Duodenal mucosa (tissue), 2 donors: ENCODE results near the gene SMARCAL1.

Experiments used
- H3K27ac ChIP-seq: one replicate; pipeline ENCODE4 v1.7.0; 2013; ENCODE audit warnings: low read depth, low read length
- H3K27me3 ChIP-seq, 2 donors: one replicate each; pipeline ENCODE4 v1.7.0; 2013; ENCODE audit warnings: low read length in 2 of 2, control low read depth in 1 of 2; ENCODE audit not compliant: insufficient read depth in 2 of 2, control insufficient read depth in 1 of 2
- H3K36me3 ChIP-seq, 2 donors: one replicate each; pipeline ENCODE4 v1.7.0; 2013; ENCODE audit warnings: low read length in 2 of 2, control low read depth in 1 of 2; ENCODE audit not compliant: insufficient read depth in 2 of 2, control insufficient read depth in 1 of 2
- H3K4me1 ChIP-seq, 2 donors: one replicate each; pipeline ENCODE4 v1.7.0; 2013; ENCODE audit warnings: low read length in 2 of 2, control low read depth in 1 of 2; ENCODE audit not compliant: insufficient read depth in 2 of 2, control insufficient read depth in 1 of 2
- H3K4me3 ChIP-seq, 2 donors: one replicate each; pipeline ENCODE4 v1.7.0; 2013; ENCODE audit warnings: low read length in 2 of 2, low read depth in 1 of 2
- H3K9ac ChIP-seq, 2 donors: one replicate each; pipeline ENCODE4 v1.7.0; 2013; ENCODE audit warnings: low read length in 2 of 2, low read depth in 1 of 2
- H3K9me3 ChIP-seq, 2 donors: one replicate each; pipeline ENCODE4 v1.7.0; 2013; ENCODE audit warnings: low read length in 2 of 2, control low read depth in 1 of 2; ENCODE audit not compliant: control insufficient read depth in 1 of 2

SMARCAL1 gene

DNA sequence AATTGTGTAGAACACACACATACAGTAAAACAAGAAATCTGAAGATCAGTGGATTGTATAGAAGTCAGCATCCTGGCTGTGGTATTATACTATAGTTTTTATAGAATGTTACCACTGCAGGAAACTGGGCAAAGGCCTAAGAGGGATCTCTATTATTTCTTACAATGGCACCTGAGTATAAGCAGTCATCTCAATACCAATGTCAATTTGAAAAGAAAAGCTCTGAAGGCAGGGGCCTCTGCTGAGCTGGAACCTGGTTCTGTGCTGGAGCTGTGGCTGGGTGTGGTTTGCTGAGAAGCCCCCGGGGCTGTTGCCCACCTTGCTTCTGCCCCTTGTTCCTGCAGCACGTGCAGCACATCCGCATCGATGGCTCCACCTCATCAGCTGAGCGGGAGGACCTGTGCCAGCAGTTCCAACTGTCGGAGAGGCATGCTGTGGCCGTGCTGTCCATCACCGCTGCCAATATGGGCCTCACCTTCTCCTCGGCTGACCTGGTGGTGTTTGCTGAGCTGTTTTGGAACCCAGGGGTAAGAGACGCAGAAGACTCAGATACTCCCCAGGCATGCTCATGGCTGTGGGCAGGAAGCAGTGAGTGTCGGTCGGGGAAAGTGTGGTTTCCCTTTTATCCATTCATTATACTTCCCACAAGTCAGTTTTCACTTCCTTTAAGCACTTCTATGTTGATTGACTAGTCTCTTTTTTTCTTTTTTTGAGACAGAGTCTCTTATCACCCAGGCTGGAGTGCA lies 62.8 kb downstream of the SMARCAL1 start:
- H3K36me3 ChIP-seq = peaks cover 25 to 34% of the 10 kb centered on the region in 2 donors
- no peak overlapping the region for H3K4me3 ChIP-seq
- H3K27ac ChIP-seq = no peak overlapping the region
- H3K9ac ChIP-seq = no peak overlapping the region
- H3K27me3 ChIP-seq = no peaks in the 10 kb centered on the region
- H3K9me3 ChIP-seq = no peaks in the 10 kb centered on the region
- H3K4me1 ChIP-seq = no peaks in the 10 kb centered on the region

DNA sequence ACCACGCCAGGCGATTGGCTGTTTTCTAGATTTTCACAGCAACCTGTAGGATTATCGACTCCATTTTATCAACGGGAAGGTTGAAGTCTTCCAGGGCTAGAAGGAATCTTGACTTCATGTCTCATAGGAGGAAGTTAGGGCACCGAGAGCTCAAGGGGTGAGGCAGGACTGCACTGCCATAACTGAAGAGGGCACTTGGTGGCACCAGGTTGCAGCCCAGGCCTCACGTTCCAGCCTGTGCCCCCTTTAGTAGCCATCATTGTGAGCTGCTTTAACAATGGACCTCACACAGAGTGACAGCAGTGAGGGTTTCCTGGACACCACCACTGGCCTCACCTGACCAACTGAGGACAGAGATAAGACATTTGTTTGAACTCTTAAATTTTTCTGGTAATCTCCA lies 63.5 kb downstream of the SMARCAL1 start:
- H3K9ac ChIP-seq = no peak overlapping the region
- H3K4me1 ChIP-seq = no peaks in the 10 kb centered on the region
- no peaks in the 10 kb centered on the region for H3K27me3 ChIP-seq
- no peaks in the 10 kb centered on the region for H3K9me3 ChIP-seq
- peaks cover 25 to 34% of the 10 kb centered on the region in 2 donors for H3K36me3 ChIP-seq
- no peak overlapping the region for H3K27ac ChIP-seq
- no peak overlapping the region for H3K4me3 ChIP-seq

DNA sequence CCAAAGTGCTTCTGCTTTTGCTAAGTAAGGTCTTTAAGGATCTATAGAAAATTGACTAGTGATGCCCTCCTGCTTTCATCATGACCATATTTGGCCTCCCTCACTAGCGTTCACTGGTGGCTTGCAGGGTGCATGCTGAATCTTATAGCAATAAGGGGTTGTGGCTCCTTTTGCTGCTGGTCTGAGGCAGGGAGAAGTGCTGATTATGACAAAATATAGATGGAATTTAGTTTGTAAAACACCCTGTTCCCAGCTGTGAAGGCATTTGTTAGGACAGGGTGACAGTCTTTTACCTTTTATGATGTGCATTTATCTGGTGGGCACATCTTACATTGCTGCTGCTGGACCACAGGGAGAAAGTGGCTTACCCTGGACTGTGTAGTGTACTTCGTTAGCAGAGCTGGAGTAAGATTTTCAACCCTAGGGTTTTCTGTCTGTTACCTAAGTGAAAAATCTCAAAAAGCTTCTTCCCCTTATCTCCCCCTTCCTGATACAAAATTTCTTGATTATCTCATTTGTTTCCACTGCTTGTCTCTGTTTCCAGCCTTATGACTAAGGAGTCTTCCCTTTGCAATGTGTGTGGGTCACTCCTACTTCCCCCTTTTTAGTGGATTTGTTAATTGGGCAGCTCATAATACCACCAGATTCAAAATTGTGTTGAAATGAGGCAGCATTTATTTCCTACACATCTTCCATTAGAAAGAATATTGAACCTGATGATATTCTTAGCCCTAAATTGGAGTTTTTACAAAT lies 65.2 kb downstream of the SMARCAL1 start:
- Histone ChIP-seq H3K36me3 (peaks cover 25 to 37% of the 10 kb centered on the region in 2 donors), H3K9me3 (no peaks in the 10 kb centered on the region), H3K9ac (no peak overlapping the region), H3K4me1 (no peaks in the 10 kb centered on the region), H3K4me3 (no peak overlapping the region), H3K27me3 (no peaks in the 10 kb centered on the region), H3K27ac (no peak overlapping the region)

DNA sequence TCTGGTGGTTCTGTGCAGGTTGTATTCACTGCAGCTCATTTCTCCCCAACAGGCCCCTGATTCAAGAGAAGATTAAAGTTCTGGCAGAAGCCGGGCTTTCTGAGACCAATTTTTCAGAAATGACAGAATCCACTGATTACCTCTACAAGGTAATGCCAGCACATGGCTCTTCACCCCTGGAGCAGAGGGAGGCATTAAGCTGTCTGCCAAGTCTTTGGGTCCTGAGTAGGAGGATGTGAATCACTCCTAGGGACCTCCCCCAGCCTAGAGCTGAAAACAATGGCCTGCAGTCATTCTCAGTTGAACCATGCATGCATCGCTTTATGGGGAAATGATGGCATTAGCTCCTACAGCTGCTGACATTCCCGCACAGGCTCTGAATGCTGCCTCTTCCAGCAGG lies 65.9 kb downstream of the SMARCAL1 start:
- peaks cover 25 to 44% of the 10 kb centered on the region in 2 donors for H3K36me3 ChIP-seq
- H3K27me3 ChIP-seq = no peaks in the 10 kb centered on the region
- no peak overlapping the region for H3K4me3 ChIP-seq
- no peaks in the 10 kb centered on the region for H3K9me3 ChIP-seq
- no peak overlapping the region for H3K9ac ChIP-seq
- no peak overlapping the region for H3K27ac ChIP-seq
- no peaks in the 10 kb centered on the region for H3K4me1 ChIP-seq

DNA sequence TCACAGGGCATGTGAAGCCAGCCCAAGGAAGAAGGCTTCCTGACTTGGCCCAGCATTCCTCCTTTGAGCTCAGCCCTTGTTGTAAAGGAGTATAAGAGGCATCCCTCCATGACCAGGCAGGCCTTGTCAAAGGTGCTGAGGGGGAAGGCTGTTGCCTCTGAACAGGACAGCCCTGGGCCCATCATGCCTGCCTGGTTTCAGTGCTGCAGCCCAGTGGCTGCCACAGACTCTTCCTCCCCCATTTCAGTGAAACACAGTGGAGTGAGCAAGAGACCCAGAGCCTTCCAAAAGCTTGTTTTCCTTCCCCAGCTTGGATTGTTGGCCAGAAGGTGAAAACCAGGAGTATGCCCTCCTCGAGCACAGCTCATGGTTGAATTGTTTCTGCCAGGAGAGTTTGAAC lies 66.5 kb downstream of the SMARCAL1 start:
- Histone ChIP-seq H3K27ac (no peak overlapping the region), H3K9ac (no peak overlapping the region), H3K4me1 (no peaks in the 10 kb centered on the region), H3K27me3 (no peaks in the 10 kb centered on the region), H3K4me3 (no peak overlapping the region), H3K36me3 (peaks cover 25 to 45% of the 10 kb centered on the region in 2 donors), H3K9me3 (no peaks in the 10 kb centered on the region)

DNA sequence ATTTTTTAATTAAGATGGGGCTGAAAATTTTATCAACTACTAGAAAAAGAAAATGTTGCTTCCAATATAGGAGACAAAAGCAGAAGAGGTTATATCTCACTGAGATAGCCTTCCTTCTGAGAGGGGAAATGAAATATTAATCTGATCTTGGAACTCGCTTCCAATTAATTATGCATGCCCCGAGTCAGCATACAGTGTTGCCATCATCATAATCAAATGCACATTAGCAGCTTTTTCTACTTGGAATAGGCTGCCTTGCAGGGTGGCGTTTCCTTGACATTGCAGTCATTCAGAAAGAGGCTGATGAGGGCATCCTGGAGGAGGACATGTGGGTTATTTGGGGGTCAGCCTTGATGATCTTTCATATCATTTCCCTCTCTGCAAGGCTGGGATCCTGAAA lies 67.9 kb downstream of the SMARCAL1 start:
- Histone ChIP-seq H3K4me3 (no peak overlapping the region), H3K36me3 (peaks cover 22 to 43% of the 10 kb centered on the region in 2 donors), H3K27me3 (no peaks in the 10 kb centered on the region), H3K27ac (no peak overlapping the region), H3K9ac (no peak overlapping the region), H3K9me3 (no peaks in the 10 kb centered on the region), H3K4me1 (no peaks in the 10 kb centered on the region)

DNA sequence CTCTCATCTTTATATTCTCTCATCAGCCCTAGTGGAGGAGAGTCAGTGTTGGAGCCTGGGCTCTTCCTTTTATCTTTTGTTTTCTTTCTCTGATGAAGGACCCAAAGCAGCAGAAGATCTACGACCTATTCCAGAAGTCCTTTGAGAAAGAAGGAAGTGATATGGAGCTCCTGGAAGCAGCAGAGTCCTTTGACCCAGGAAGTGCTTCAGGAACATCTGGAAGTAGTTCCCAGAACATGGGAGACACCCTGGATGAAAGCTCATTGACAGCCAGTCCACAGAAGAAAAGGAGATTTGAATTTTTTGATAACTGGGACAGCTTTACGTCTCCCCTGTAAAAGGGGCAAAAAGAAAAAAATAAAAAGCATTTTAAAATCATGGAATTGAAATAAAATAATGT lies 70.4 kb downstream of the SMARCAL1 start:
- Histone ChIP-seq H3K9me3 (no peaks in the 10 kb centered on the region), H3K36me3 (peaks cover 15 to 25% of the 10 kb centered on the region in 2 donors), H3K4me3 (no peak overlapping the region), H3K27ac (no peak overlapping the region), H3K27me3 (no peaks in the 10 kb centered on the region), H3K9ac (no peak overlapping the region), H3K4me1 (no peaks in the 10 kb centered on the region)

DNA sequence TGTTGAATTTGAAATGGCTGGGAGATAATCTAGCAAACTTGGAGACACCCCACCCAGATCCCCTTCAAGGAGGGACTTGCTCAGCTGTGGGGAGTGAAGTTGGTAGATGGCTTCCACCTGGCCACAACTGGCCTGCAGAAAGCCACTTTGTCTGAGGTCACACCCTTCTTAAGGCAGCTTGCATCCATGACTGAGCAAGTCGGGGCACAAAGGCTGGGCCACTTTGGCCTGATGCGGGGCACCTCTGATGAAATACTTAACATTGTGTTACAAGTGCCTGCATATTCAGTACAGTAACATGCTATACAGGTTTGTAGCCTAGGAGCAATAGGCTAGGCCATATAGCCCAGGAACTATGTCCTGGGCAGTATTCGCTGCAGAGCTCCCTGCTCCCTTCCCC lies 73.0 kb downstream of the SMARCAL1 start:
- peaks cover 0 to 11% of the 10 kb centered on the region in 2 donors for H3K36me3 ChIP-seq
- no peaks in the 10 kb centered on the region for H3K27me3 ChIP-seq
- H3K9ac ChIP-seq = no peak overlapping the region
- H3K4me3 ChIP-seq = no peak overlapping the region
- H3K27ac ChIP-seq = no peak overlapping the region
- no peaks in the 10 kb centered on the region for H3K9me3 ChIP-seq
- H3K4me1 ChIP-seq = no peaks in the 10 kb centered on the region

DNA sequence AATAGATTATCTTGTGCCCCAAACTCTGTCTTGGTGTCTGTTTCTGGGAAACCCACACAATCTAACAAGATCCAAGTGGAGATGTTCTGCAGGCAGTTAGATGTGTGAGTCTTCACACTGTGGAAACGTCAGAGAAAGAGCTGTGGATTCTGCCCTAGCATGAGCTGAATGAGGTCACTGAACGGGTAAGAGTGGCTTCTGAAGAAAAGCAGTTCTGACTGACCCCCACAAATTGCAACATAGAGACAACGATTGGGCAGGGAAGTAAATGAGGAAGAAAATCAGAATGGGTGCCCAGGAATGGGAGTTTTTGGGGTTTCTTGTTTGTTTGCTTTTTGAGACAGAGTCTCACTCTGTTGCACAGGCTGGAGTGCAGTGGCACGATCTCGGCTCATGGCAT lies 73.5 kb downstream of the SMARCAL1 start:
- Histone ChIP-seq H3K27me3 (no peaks in the 10 kb centered on the region), H3K9ac (no peak overlapping the region), H3K9me3 (no peaks in the 10 kb centered on the region), H3K36me3 (peaks cover 0 to 11% of the 10 kb centered on the region in 2 donors), H3K4me1 (no peaks in the 10 kb centered on the region), H3K27ac (no peak overlapping the region), H3K4me3 (no peak overlapping the region)

DNA sequence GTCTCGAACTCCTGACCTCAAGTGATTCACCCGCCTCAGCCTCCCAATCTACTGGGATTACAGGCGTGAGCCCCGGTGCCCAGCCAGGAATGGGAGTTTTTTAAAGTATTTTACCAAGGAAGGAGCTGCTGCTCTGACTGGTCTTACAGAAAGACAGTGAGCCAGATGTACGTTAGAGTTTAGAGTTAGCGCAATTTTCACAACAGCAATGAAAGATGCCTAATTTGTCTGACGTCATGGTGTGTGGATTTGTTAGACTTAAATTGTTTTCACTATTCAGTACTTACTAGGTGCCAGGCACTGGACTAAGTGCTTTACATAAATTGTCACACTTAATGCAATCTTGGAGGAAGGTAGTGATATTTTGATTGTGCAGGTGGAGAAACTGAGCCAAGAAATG lies 74.0 kb downstream of the SMARCAL1 start:
- Histone ChIP-seq H3K9ac (no peak overlapping the region), H3K27me3 (no peaks in the 10 kb centered on the region), H3K9me3 (no peaks in the 10 kb centered on the region), H3K27ac (no peak overlapping the region), H3K4me3 (no peak overlapping the region), H3K36me3 (peaks cover 0 to 11% of the 10 kb centered on the region in 2 donors), H3K4me1 (no peaks in the 10 kb centered on the region)
